Measurements from ENCODE around the gene IER2.
"Not testable (repeated sequence)": the region's sequence is repeated elsewhere in the genome, so short reads cannot be mapped to it uniquely, and the experiment has no call there.

IER2 gene

DNA sequence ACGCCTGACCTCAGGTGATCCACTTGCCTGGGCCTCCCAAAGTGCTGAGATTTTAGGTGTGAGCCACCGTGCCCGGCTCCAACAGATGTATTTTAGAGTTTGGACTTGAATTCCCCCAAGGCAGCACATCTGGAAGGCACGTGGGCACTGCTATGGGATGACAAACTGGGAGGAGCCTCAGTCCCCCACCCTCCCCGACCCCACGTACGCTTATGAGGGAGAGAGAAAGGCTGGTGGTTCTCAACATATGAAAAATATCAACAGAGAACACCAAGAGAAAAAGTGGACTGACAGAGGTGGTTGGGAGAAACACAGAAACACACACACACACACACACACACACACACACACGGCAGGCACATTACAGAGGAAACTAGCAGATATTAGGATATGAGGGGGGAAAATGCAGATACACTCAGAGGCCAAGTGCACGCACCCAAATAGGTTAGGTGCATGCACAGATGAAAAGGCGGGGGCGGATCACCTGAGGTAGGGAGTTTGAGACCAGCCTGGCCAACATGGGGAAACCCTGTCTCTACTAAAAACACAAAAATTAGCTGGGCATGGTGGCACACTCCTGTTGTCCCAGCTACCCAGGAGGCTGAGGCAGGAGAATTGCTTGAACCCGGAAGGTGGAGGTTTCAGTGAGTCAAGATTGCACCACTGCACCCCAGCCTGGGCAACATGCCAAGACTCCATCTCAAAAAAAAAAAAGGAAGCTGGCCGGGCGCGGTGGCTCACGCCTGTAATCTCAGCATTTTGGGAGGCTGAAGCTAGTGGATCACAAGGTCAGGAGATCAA, 3.2 kb upstream of the IER2 start:
- in situ Hi-C loops (cut with MboI; ENCODE audit: low pct_unique_long_range_greater_than_20kb, low sequenced_read_pairs, unreplicated experiment), result no loop called here
- no peak for DNase-seq (ENCODE audit: low spot score)
- TF ChIP-seq CTCF (IDR thresholded peaks at IDR 0.05; ENCODE audit: extremely low read depth, insufficient read depth, missing control alignments), result no peak

- in situ Hi-C loops (cut with MboI; ENCODE audit: low pct_unique_long_range_greater_than_20kb, low sequenced_read_pairs, unreplicated experiment); DNase-seq (ENCODE audit: low spot score): not testable (repeated sequence)
Observed at GRCh38 chr19:13149173-13149627, 1.0 kb upstream of the IER2 start.

DNA sequence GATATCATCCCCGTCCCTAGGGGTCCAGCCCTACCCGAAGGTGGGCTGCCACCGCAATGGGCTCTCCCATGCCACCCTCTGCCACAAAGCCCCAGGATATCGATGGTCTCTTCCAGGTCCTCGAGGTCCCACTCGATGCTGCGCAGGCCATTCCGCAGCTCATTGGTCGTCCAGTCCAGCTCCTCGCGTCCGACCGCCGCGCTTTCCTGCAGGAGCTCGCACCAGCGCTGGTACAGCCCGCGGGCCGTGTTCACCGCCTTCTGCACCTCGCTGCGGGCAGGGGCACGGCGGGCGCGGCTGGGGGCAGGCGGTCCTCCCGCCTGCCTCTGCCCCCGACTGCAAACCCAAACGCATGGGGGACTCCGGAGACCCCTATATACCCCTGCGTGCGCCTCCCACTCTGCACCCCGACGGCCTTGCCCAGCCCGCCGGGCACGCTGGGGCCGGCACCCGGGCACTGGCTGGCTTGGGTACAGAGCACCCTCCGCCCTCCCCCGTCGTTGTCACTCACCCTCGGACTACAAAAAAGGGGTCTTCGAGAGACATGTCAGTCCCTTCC, 504 bp upstream of the IER2 start:
- in situ Hi-C loops (cut with MboI; ENCODE audit: low pct_unique_long_range_greater_than_20kb, low sequenced_read_pairs, unreplicated experiment), result no loop called here
- no peak for TF ChIP-seq CTCF (IDR thresholded peaks at IDR 0.05; ENCODE audit: extremely low read depth, insufficient read depth, missing control alignments)
- DNase-seq (ENCODE audit: low spot score), result no peak

- DNase-seq (ENCODE audit: low spot score), result peak; percentile 58
- no peak for TF ChIP-seq CTCF (IDR thresholded peaks at IDR 0.05; ENCODE audit: extremely low read depth, insufficient read depth, missing control alignments)
- in situ Hi-C loops (cut with MboI; ENCODE audit: low pct_unique_long_range_greater_than_20kb, low sequenced_read_pairs, unreplicated experiment), result no loop called here
Observed at GRCh38 chr19:13150931-13151604, 857 bp downstream of the IER2 start.

- in situ Hi-C loops (cut with MboI; ENCODE audit: low pct_unique_long_range_greater_than_20kb, low sequenced_read_pairs, unreplicated experiment), result no loop called here
- TF ChIP-seq CTCF (IDR thresholded peaks at IDR 0.05; ENCODE audit: extremely low read depth, insufficient read depth, missing control alignments), result no peak
- peak; percentile 98 for DNase-seq (ENCODE audit: low spot score)
Observed at GRCh38 chr19:13151605-13152355, 1.6 kb downstream of the IER2 start.

- TF ChIP-seq CTCF (IDR thresholded peaks at IDR 0.05; ENCODE audit: extremely low read depth, insufficient read depth, missing control alignments), result no peak
- DNase-seq (ENCODE audit: low spot score), result no peak
- in situ Hi-C loops (cut with MboI; ENCODE audit: low pct_unique_long_range_greater_than_20kb, low sequenced_read_pairs, unreplicated experiment), result no loop called here
Observed at GRCh38 chr19:13152356-13152973, 2.3 kb downstream of the IER2 start.
